Activated CD4-positive, CD25-positive, alpha-beta regulatory T cell treated with anti-CD3 and anti-CD28 coated beads, Interleukin-2, amount 50 U/mL, for 72 hours (primary cell): ENCODE measurements around the gene TXNRD2.
"Not testable (repeated sequence)": the region's sequence is repeated elsewhere in the genome, so short reads cannot be mapped to it uniquely, and the experiment has no call there.

Experiments
- DNase-seq: peaks from one replicate; pipeline ENCODE4 v3.0.0; 2021

TXNRD2 gene

DNA sequence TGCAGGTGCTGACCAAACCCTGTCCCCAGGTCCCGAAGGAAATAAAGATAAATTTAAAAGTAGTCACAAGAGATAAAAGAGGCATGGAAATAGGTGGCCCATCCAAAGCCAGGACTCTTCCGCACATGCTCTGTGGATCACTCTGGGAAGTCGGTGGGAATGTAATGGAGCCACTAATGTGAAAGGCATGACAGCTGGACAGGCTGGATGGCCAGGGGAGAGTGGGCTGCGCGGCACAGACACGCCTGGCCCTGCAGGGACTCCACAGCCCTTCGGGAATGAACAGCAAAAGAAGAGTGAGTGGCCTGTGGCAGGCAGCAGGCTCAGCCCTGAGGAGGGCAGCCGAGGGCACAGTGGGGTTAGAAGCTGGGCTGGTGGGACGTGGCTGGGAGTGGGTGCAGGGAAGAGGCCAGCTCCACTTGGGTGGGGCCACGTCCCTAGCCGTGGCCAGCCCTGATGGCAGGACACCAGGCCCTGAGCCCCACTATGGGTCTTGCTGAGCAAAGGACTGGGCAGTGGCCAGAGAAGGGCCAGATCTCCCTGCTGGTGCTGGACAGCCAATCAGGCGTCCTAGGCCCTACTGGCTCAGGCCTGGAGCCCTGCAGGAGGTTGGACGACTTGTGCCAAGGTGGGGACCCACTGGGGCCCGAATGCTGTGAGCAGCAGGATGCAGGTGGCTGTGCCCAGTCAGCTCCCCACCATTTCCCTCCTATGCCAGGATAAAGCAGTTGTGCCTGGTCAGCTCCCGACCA, 55.6 kb downstream of the TXNRD2 start:
- no peak for DNase-seq

DNA sequence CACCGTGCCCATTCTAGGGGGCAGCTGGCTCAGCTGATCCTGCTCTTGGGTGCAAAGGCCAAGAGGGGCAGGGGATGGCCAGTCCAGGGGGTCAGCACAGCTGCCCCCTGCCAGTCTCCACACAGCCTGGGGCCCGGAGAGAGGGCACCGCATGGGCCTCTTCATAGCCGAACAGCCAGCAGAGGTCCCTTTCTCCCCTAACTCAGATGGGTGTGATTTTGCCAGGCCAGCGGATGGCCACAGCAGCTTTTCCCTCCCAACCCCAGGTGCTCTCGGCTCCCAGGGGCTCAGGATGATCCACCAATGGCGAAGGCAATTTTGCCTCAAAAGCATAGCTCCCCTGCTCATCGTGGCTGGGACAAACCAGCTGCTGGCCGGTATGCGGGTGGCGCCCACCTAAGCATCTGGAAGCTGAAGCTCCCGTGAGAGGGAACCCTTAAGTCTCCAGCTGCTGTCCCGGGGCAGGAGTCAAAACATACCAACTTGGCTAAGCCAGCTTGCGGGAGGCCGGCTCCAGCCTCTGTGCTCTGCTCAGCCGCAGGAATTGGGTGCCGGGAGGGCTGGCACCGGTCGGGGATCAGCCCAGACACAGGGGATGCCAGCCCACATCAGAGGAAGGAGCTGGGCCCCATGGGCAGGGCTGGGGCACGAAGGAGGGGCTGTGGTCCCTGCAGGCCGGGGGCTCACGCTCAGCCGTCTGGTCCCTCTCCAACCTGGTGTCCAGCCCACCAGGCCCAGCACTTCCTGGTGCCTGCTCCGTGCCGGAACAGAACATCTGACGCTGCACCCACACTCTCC, 56.5 kb downstream of the TXNRD2 start:
- no peak for DNase-seq

DNA sequence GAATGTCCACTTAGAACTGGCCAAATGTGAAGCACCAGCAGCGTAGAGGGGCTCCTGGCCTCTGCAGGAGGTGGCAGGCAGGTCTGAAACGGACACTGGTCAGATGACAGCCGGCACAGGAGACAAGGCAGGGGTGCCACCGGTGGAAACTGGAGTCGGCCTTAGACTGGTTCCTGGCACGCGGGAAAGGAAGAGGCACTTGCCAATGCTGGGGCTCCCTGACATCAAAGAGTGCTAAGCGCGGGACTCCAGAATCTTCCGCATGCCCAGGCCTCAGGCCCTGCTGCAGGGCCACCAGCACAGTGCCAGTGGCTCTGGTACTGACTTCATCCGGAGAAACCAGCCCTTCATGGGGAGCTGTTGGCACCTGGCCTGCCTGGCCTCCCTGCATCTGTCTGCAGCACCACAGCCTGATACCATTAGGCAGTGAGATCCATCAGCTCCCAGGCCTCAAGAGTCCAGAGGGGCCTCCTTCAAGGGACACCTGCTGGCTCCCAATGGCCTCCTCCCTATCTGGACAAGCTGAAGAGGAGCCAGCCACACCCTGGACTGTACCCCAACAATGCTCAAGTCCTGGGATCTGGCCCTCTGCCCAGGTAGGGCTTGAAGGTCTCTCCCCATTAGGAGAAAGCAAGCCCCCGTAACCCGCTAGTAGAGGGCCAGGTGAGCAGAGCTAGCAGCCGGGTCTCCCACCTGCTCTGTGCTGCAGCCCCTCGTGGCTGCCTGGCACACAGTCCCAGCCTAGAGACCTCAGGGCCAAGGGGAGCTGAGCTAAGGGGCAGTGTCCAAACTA, 57.3 kb downstream of the TXNRD2 start:
- no peak for DNase-seq

GRCh38 chr22:19883446-19883845, 58.2 kb downstream of the TXNRD2 start:
- not testable (repeated sequence) for DNase-seq

DNA sequence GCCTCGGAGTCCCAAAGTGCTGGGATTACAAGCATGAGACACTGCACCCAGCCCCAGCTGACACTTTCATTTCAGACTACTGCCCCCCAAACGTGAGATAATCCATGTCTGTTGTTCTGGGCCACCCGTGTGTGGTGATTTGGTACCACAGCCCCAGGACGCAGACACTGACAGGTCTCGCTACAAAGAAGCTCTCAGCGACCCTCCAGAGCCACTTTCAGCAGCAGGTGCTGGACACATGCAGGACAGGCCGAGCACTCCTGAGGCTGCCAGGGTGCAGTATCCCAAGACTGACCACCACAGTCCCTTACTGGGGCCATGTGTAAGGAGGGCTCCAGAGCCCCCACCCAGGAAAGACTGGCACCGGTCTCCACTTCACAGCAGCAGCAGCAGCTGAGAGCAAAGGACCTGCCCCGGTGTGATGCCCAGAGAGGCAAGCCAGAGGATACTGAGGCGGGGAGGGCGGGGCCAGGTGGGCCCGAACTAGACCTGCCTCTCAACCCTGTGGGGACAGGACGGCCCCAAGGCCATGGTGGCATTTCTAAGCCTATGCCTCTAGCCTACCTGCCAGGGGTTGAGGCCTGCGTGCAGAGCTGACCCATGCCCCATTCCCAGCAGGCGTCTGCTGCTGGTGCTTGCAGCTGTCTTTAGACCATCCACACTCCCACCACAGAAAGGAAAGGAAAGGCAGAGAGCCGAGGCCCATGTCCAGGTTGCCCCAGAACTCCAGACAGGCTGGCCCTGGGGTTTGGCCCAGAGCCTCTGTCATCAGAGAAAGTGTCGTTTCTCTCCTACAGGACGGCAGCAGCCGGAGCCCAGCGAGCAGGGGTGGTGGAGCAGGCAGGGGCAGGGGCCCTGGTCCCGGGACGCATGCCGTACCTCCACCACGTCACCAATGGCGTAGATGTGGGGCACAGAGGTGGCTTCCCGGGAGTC, 58.9 kb downstream of the TXNRD2 start:
- DNase-seq = no peak

DNA sequence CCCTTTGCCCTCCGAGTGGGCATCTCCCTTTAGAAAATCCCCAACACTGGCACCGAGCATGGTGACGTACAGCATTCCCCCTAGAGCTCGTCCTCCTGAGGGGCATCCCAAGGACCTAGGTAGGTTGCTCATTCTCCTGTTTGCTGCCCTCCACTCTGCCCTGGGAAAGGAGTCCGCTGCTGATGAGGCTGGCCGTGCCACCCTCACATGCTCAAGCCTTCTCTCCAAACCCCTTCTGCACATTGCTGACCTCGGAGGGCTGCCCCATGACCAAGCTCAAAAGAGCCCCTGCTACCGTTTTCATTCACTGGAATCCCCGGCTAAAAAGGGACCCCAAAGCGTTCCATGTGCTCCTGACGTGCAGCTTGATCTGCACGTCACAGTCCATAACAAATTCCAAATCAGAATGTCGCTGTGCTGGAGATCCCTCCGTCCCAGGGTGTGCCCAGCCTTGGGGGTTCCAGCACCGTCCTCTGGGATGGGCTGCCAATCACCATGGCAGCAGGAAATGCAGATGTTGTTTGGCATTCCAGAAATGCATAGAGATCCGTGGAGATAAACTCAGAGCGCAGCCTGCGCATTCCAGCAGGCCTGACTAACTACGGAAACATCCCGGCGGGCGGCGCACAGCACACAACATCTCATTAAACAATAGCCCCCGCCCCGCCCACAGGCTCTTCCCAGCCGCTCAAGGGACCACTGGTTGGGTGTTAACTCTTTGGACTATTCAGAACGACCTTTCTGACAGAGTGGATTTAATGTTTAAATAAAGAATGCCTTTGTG, 60.6 kb downstream of the TXNRD2 start:
- DNase-seq = no peak

- no peak for DNase-seq
Observed at GRCh38 chr22:19879992-19880785, 61.4 kb downstream of the TXNRD2 start.

DNA sequence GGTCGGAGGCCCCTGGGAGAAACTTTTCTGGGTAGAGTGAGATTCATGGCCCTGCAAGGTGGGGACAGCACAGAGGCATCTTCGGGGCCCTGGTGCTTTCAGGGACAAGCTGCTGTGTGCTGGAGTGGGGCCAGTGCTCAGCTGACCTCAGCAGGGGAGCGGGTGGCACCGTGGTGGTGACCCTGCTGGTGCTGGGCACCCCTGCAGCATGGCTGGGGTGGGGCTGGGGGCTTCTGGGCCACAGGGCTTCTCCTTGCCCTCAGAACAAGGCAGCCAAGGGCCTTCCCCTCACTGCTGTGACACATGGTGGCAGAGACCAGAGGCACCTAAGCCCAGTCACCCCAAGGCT, 62.0 kb downstream of the TXNRD2 start:
- DNase-seq = peak; percentile 29

DNA sequence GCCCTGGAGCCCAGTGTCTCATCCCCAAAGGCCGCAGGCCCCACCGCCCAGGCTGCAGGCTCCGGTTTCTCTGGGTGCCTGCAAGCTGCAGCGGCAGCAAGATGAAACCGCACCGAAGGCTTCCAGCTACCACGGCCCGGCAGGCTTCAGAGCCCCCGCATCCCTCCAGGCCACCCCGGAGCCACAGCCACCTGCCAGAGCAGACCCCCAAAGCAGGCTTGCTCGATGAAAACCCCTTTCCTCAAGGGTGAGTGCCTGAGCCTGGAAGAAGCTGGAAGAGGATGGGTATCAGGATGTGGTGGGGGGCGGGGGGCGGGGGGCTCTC, 62.4 kb downstream of the TXNRD2 start:
- DNase-seq = no peak

GRCh38 chr22:19878461-19879245, 63.0 kb downstream of the TXNRD2 start:
- DNase-seq = no peak

GRCh38 chr22:19877626-19878339, 63.8 kb downstream of the TXNRD2 start:
- DNase-seq = peak; percentile 28

DNA sequence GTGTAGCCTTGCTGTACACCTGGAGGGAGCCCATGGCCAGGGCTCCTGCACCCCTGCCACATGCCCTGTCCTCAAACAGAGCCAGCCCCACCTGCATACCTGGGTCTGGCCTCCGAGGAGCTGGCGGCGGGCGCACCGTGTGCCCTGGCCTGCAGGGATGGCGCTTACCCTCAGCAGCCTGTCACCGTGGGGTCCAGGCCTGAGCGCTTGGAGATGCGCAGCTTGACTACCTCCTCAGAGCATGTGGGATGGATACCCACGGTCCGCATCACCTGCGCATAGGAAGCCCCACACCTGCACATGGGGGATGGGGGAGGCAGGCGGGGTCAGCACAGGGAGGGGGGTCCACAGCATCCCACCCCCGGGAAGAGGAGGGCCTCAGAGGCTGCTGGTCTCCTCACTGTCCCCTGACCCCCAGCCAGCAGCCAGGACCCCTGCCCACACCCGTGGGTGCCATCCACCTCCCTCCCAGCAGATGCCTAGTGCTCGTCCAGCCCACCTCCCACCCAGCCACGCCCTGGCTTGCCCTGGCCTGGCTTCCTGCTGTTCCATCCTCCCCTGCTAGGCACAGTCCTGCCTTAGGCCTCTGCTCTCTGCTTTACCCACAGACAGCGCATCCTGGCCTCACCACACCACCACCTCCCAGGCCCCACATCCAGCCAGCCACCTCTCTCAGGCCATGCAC, 64.5 kb downstream of the TXNRD2 start:
- DNase-seq = no peak

DNA sequence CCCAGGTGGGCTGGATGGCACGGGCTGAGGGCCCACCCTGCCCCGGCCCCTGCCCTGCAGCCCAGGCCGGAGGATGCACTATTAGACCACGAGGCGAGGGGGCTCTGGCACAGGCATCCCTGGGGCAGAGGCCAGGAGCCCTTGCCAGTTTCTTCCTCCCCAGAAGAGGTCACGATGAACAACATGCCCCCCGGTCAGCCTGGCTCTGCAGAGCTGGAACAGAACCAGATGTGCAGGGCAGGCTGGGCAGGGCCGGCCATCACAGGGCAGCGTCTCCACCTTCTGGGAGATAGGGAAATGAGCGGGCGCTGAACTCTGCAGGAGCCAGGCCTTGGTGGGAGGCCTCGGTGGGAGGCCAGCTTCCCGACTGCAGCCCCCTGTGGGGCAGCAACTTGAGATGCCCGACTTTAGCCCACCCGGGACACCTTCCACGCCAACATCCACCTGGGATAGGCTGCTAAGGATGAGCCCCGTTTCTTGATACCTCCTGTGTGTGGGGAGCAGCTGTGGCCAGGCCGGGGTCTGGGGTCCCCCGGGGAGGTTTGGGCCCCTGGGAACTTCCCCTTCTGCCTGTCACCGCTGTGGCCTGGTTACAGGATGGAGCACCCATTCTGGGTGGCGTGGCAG, 65.2 kb downstream of the TXNRD2 start:
- peak; percentile 30 for DNase-seq

DNA sequence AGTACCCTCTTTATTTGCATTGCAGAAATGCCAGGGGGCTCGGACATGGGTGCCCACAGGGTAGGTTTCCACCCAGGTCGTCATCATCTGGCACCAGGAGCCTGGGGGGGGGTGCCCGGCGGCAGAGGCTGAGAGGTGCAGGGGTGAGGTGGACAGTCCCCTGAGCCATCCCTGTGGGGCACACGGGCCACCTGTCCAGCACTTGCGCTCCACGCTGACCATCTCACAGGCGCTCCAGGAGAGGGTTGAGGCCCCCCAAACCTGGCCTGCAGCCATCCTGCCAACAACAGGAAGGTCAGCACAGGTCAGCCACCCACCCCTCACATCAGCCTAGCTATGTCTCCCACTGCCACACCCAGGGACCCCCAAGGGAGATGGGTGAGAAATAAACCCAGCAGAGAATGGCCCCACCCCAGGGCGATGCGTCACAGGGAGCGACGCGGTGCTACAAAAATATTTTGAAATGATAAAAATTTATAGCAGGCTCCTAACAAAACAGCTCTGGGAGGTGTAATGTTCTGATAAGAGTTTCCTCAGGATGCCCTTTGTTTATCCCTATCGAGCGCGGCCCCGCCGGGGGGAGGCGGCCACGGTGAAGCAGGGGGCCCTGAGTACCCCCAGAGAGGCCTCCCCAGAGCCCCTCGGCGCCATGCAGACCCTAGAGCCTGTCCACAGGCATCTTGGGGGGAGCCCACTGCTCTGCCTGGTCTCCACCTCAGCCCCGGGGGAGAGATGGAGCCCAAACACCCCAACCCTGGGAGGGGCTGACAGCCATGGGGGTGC, 65.9 kb downstream of the TXNRD2 start:
- DNase-seq = no peak

- no peak for DNase-seq
Observed at GRCh38 chr22:19875061-19875530, 66.5 kb downstream of the TXNRD2 start.

DNA sequence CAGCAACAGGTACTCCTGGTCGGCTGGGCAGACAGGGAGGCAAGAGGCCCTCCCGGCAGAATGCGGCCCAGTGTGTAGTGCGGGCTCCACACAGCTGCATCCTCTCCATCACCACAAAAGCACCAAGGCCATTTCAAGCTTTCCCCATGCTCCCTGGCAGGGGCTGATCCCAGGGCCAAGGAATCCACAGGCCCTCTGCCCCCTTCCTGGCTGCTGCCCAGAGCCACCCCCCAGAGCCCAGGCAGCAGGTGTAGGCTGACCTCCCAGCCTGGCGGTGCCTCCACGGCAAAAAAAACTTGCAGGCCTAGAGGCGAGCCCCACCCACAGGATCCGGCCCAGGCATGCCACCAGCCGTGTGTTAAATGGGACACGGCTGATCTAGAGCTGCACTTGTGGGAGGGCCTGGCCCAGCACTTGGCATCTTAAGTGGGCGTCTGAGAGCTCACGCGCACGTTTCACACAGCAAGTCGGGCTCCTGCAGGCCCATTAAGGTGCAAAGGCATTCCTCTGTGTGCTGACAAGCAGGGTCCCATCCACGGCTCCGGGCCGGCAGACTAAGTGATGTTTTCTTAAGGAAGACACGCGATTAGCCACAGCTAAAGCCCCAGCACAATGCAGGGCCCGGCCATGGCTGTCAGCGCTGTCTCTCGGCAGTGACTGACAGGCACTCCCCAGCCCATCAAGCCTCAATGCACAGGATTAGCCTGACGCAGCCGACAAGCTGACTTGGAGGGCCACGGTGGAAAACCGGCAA, 67.1 kb downstream of the TXNRD2 start:
- DNase-seq = peak; percentile 38

- no peak for DNase-seq
Observed at GRCh38 chr22:19873960-19874306, 67.7 kb downstream of the TXNRD2 start.
